Activated naive CD8-positive, alpha-beta T cell (primary cell): Measurements from ENCODE around the gene RNU2-63P.

Experiments used
- H3K27ac Mint-ChIP-seq: one replicate; pipeline ENCODE4 v1.8.0; 2021; ENCODE audit warnings: mixed read lengths
- H3K27me3 Mint-ChIP-seq: one replicate; pipeline ENCODE4 v1.8.0; 2021; ENCODE audit warnings: mixed read lengths
- H3K36me3 Mint-ChIP-seq: one replicate; pipeline ENCODE4 v1.8.0; 2021; ENCODE audit warnings: mixed read lengths
- H3K4me1 Mint-ChIP-seq: one replicate; pipeline ENCODE4 v1.8.0; 2021; ENCODE audit warnings: low read depth, mixed read lengths
- H3K4me3 Mint-ChIP-seq: one replicate; pipeline ENCODE4 v1.8.0; 2021; ENCODE audit warnings: mild to moderate bottlenecking, mixed read lengths
- H3K9me3 Mint-ChIP-seq: one replicate; pipeline ENCODE4 v1.8.0; 2021; ENCODE audit warnings: low read depth, mixed read lengths

Gene RNU2-63P

GRCh38 chr2:88016086-88016959 lies at the start of gene RNU2-63P:
TSS of gene RNU2-63P (minus strand) at chr2:88016547.
- no peaks in the 10 kb centered on the region for H3K9me3 Mint-ChIP-seq
- H3K4me3 Mint-ChIP-seq: peak within 1 kb of the TSS; percentile 99
- H3K27ac Mint-ChIP-seq: peak within 1 kb of the TSS; percentile 100
- peaks cover 19% of the 10 kb centered on the region for H3K4me1 Mint-ChIP-seq
- no peaks in the 10 kb centered on the region for H3K36me3 Mint-ChIP-seq
- no peaks in the 10 kb centered on the region for H3K27me3 Mint-ChIP-seq

GRCh38 chr2:88061295-88061694 lies 44.9 kb upstream of the RNU2-63P start:
- Mint-ChIP-seq H3K4me1 (peaks cover 20% of the 10 kb centered on the region), H3K27ac (no peak overlapping the region), H3K27me3 (no peaks in the 10 kb centered on the region), H3K4me3 (no peak overlapping the region), H3K36me3 (no peaks in the 10 kb centered on the region), H3K9me3 (no peaks in the 10 kb centered on the region)

- H3K4me3 Mint-ChIP-seq: no peak overlapping the region
Measured at GRCh38 chr2:88060907-88061275, 44.5 kb upstream of the RNU2-63P start.

GRCh38 chr2:88059979-88060906 lies 43.9 kb upstream of the RNU2-63P start:
- Mint-ChIP-seq H3K4me1 (peaks cover 27% of the 10 kb centered on the region), H3K4me3 (no peak overlapping the region), H3K27me3 (no peaks in the 10 kb centered on the region), H3K9me3 (no peaks in the 10 kb centered on the region), H3K36me3 (peaks cover under 1% of the 10 kb centered on the region), H3K27ac (no peak overlapping the region)

More at GRCh38 chr2:88060907-88061275, 44.5 kb upstream of the RNU2-63P start:
- Mint-ChIP-seq H3K4me1 (peaks cover 24% of the 10 kb centered on the region), H3K27ac (no peak overlapping the region), H3K36me3 (no peaks in the 10 kb centered on the region), H3K9me3 (no peaks in the 10 kb centered on the region), H3K27me3 (no peaks in the 10 kb centered on the region)

- no peak overlapping the region for H3K4me3 Mint-ChIP-seq
- no peaks in the 10 kb centered on the region for H3K9me3 Mint-ChIP-seq
- peaks cover 8% of the 10 kb centered on the region for H3K36me3 Mint-ChIP-seq
- H3K27me3 Mint-ChIP-seq: no peaks in the 10 kb centered on the region
- H3K4me1 Mint-ChIP-seq: peaks cover 45% of the 10 kb centered on the region
- H3K27ac Mint-ChIP-seq: peak overlapping the region; percentile 54
Measured at GRCh38 chr2:88058191-88058590, 41.8 kb upstream of the RNU2-63P start.

GRCh38 chr2:88057437-88057844 lies 41.1 kb upstream of the RNU2-63P start:
- Mint-ChIP-seq H3K9me3 (no peaks in the 10 kb centered on the region), H3K4me3 (peak overlapping the region; percentile 98), H3K27ac (peak overlapping the region; percentile 97), H3K4me1 (peaks cover 53% of the 10 kb centered on the region), H3K36me3 (peaks cover 11% of the 10 kb centered on the region), H3K27me3 (no peaks in the 10 kb centered on the region)

- peaks cover 65% of the 10 kb centered on the region for H3K4me1 Mint-ChIP-seq
- no peaks in the 10 kb centered on the region for H3K27me3 Mint-ChIP-seq
- H3K4me3 Mint-ChIP-seq: peak within 1 kb of the TSS; percentile 98
- H3K27ac Mint-ChIP-seq: peak within 1 kb of the TSS; percentile 98
- no peaks in the 10 kb centered on the region for H3K9me3 Mint-ChIP-seq
- peaks cover 11% of the 10 kb centered on the region for H3K36me3 Mint-ChIP-seq
Measured at GRCh38 chr2:88055371-88056128, 39.2 kb upstream of the RNU2-63P start, which contains the start of gene KRCC1. TSS of gene KRCC1 (minus strand) at chr2:88055783. CDS start at chr2:88028563, 27,220 bp downstream.

GRCh38 chr2:88054782-88055370 lies 38.5 kb upstream of the RNU2-63P start:
- H3K9me3 Mint-ChIP-seq: no peaks in the 10 kb centered on the region
- H3K36me3 Mint-ChIP-seq: peaks cover 11% of the 10 kb centered on the region
- H3K27ac Mint-ChIP-seq: peak overlapping the region; percentile 98
- H3K4me1 Mint-ChIP-seq: peaks cover 70% of the 10 kb centered on the region
- H3K27me3 Mint-ChIP-seq: no peaks in the 10 kb centered on the region
- H3K4me3 Mint-ChIP-seq: peak overlapping the region; percentile 98

- Mint-ChIP-seq H3K4me1 (peaks cover 76% of the 10 kb centered on the region), H3K27me3 (no peaks in the 10 kb centered on the region), H3K36me3 (peaks cover 11% of the 10 kb centered on the region), H3K27ac (peak overlapping the region; percentile 98), H3K4me3 (peak overlapping the region; percentile 98), H3K9me3 (no peaks in the 10 kb centered on the region)
Measured at GRCh38 chr2:88053934-88054781, 37.8 kb upstream of the RNU2-63P start.

GRCh38 chr2:88053296-88053695 lies 36.9 kb upstream of the RNU2-63P start:
- Mint-ChIP-seq H3K9me3 (no peaks in the 10 kb centered on the region), H3K36me3 (peaks cover 11% of the 10 kb centered on the region), H3K27me3 (no peaks in the 10 kb centered on the region), H3K27ac (peak overlapping the region; percentile 98), H3K4me1 (peaks cover 79% of the 10 kb centered on the region), H3K4me3 (peak overlapping the region; percentile 98)

GRCh38 chr2:88051792-88052191 lies 35.4 kb upstream of the RNU2-63P start:
- no peak overlapping the region for H3K4me3 Mint-ChIP-seq
- H3K27me3 Mint-ChIP-seq: no peaks in the 10 kb centered on the region
- peaks cover 11% of the 10 kb centered on the region for H3K36me3 Mint-ChIP-seq
- H3K9me3 Mint-ChIP-seq: no peaks in the 10 kb centered on the region
- peak overlapping the region; percentile 22 for H3K27ac Mint-ChIP-seq
- H3K4me1 Mint-ChIP-seq: peaks cover 66% of the 10 kb centered on the region

GRCh38 chr2:88049622-88050021 lies 33.3 kb upstream of the RNU2-63P start:
- H3K4me3 Mint-ChIP-seq: no peak overlapping the region
- no peaks in the 10 kb centered on the region for H3K27me3 Mint-ChIP-seq
- H3K9me3 Mint-ChIP-seq: no peaks in the 10 kb centered on the region
- peaks cover 66% of the 10 kb centered on the region for H3K4me1 Mint-ChIP-seq
- peaks cover 11% of the 10 kb centered on the region for H3K36me3 Mint-ChIP-seq
- peak overlapping the region; percentile 52 for H3K27ac Mint-ChIP-seq

- Mint-ChIP-seq H3K36me3 (peaks cover 9% of the 10 kb centered on the region), H3K27ac (peak overlapping the region; percentile 1), H3K9me3 (no peaks in the 10 kb centered on the region), H3K4me1 (peaks cover 60% of the 10 kb centered on the region), H3K4me3 (no peak overlapping the region), H3K27me3 (no peaks in the 10 kb centered on the region)
Measured at GRCh38 chr2:88048541-88048940, 32.2 kb upstream of the RNU2-63P start.
